PFSK-1 (cell line): ENCODE data around the gene SLC38A11.

Source experiments
- POLR2AphosphoS5 ChIP-seq: IDR thresholded peaks from 2 replicates; pipeline ENCODE4 v1.6.1; 2012; ENCODE audit warnings: low read depth, mild to moderate bottlenecking, control low read depth, low read length, moderate library complexity
- TAF1 ChIP-seq: IDR thresholded peaks from 2 replicates; pipeline ENCODE4 v1.6.1; 2012; ENCODE audit warnings: low read length, control low read depth, borderline replicate concordance; ENCODE audit not compliant: insufficient read depth

- TF ChIP-seq TAF1 (no peak), POLR2AphosphoS5 (no peak)
Measured at GRCh38 chr2:164972216-164972615, 16.9 kb upstream of the SLC38A11 start.
